Measurements from ENCODE around the gene DNAJB11.

DNA sequence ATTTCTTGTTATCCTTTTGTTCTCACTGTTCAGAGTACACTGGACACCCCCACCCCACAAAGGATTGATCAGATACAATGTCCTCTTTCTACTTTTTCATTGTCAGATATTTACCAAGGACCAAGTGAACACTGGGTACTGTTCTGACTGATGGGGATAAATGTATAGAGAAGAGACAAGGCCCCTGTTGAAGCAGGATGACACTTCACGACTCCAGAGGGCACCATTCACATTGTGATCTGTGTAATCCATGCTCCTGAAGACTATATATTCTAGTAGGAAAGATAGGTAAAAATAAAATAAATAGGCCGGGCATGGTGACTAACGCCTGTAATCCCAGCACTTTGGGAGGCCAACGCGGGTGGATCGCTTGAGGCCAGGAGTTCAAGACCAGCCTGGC is 19.1 kb upstream of the DNAJB11 start:
- TF ChIP-seq CTCF (IDR thresholded peaks at IDR 0.05), result no peak
- no peak for TF ChIP-seq POLR2A (IDR thresholded peaks at IDR 0.05)

All from thyroid gland (tissue), 4 donors.